ENCODE results near the gene LRFN2. TPM values are rescaled to one million over a fixed set of nuclear protein-coding genes. Genes with fewer than 3 reads are reported as not detected.

LRFN2 gene
- total RNA-seq, 1 experiment from 2014 or later: not detected

DNA sequence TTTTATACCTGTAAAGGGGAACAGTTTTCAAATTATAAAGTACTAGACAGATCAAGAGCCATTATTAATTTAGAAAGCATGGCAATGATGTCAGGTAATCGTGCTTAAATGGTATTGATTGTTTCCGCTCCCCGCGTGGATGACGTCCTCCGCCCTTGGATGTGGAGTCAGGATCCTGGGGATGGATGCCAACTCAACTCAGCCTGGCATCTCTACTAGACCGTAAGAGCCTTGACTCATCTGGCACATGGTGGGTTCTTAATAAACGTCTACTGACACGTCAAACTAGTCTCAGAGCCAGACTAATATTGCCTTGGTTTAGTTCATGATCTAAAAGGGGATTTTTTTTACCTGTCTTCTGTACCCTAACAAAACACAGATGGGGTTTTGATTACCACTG, 80.2 kb downstream of the LRFN2 start:
- Histone ChIP-seq H3K4me3 (ENCODE audit: low read depth, low read length) (no peak overlapping the region), H3K27me3 (replicated peaks; ENCODE audit: control insufficient read depth, insufficient read depth, low read length) (no peaks in the 10 kb centered on the region; the same call in 1 of the 2 replicates), H3K36me3 (ENCODE audit: control insufficient read depth, insufficient read depth, low read length) (no peaks in the 10 kb centered on the region), H3K9me3 (no peaks in the 10 kb centered on the region), H3K4me1 (no peaks in the 10 kb centered on the region)
- DNase-seq: no peak
- intact Hi-C loops (cut with micrococcal nuclease; ENCODE audit: unreplicated experiment): no loop called here
- BruUV-seq (replicated peaks): no TSS peak
- no peak overlapping the region for H3K27ac Mint-ChIP-seq (ENCODE audit: unreplicated experiment)
- TF ChIP-seq, protein P1, sequence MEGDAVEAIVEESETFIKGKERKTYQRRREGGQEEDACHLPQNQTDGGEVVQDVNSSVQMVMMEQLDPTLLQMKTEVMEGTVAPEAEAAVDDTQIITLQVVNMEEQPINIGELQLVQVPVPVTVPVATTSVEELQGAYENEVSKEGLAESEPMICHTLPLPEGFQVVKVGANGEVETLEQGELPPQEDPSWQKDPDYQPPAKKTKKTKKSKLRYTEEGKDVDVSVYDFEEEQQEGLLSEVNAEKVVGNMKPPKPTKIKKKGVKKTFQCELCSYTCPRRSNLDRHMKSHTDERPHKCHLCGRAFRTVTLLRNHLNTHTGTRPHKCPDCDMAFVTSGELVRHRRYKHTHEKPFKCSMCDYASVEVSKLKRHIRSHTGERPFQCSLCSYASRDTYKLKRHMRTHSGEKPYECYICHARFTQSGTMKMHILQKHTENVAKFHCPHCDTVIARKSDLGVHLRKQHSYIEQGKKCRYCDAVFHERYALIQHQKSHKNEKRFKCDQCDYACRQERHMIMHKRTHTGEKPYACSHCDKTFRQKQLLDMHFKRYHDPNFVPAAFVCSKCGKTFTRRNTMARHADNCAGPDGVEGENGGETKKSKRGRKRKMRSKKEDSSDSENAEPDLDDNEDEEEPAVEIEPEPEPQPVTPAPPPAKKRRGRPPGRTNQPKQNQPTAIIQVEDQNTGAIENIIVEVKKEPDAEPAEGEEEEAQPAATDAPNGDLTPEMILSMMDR (IDR thresholded peaks at IDR 0.05; ENCODE audit: insufficient read depth in 1 of 2, low read depth in 1 of 2, low read length in 1 of 2, severe bottlenecking in 1 of 2, unreplicated experiment in 1 of 2): no peak
- peaks cover 23% of the 10 kb centered on the region for H3K27me3 Mint-ChIP-seq (ENCODE audit: insufficient read depth, unreplicated experiment)
- ChIA-PET POLR2A (no interaction called here), CTCF (no interaction called here)
- peaks cover 4% of the 10 kb centered on the region for H3K36me3 Mint-ChIP-seq (ENCODE audit: insufficient read depth, unreplicated experiment)
- H3K9me3 Mint-ChIP-seq (ENCODE audit: unreplicated experiment): no peaks in the 10 kb centered on the region
- no peak overlapping the region for H3K4me3 Mint-ChIP-seq (ENCODE audit: unreplicated experiment)
- no peaks in the 10 kb centered on the region for H3K4me1 Mint-ChIP-seq (ENCODE audit: low read depth, unreplicated experiment)

DNA sequence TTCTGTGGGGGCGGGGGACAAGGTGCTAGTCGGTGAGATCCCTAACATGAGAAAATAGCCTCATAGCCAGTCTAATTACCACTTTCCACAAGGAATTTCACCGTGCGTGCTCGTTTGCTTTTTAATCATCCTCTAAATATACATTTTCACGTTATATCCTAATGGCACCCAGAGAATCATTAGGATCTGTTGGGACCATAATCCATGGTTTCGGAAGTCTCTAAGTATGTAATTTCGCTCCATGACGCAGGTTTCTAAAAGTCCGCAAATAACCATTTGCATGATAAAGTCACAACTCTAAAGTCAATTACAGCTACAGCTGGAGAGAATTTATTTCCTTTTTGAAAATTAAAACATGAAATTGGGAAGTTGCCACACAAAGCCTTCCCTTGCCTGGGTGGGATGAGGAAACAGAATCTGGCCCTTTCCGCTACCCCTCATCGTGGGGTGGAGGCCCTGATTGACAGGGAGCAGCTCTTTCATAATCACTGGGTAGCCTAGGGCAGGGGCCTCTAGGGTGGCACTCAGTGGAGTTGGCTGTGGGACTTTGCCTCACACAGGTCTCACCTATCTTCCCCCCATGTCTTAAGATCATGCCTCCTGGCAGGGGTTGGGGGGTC, 81.9 kb downstream of the LRFN2 start:
- Mint-ChIP-seq H3K4me1 (ENCODE audit: low read depth, unreplicated experiment) (no peaks in the 10 kb centered on the region), H3K9me3 (ENCODE audit: unreplicated experiment) (no peaks in the 10 kb centered on the region), H3K36me3 (ENCODE audit: insufficient read depth, unreplicated experiment) (peaks cover 4% of the 10 kb centered on the region), H3K27ac (ENCODE audit: unreplicated experiment) (no peak overlapping the region), H3K4me3 (ENCODE audit: unreplicated experiment) (no peak overlapping the region), H3K27me3 (ENCODE audit: insufficient read depth, unreplicated experiment) (peaks cover 20% of the 10 kb centered on the region)
- CTCF ChIA-PET: interaction anchor here (0.5 kb wide), 1 partner anchor 714 kb away, joined by 3 read pairs; no protein-coding TSS in a partner anchor
- no TSS peak for BruUV-seq (replicated peaks)
- H3K27me3 ChIP-seq (replicated peaks; ENCODE audit: control insufficient read depth, insufficient read depth, low read length): no peaks in the 10 kb centered on the region; the same call in 1 of the 2 replicates
- H3K4me3 ChIP-seq (ENCODE audit: low read depth, low read length): no peak overlapping the region
- H3K36me3 ChIP-seq (ENCODE audit: control insufficient read depth, insufficient read depth, low read length): no peaks in the 10 kb centered on the region
- TF ChIP-seq, protein P1 (IDR thresholded peaks at IDR 0.05; ENCODE audit: insufficient read depth in 1 of 2, low read depth in 1 of 2, low read length in 1 of 2, severe bottlenecking in 1 of 2, unreplicated experiment in 1 of 2): no peak
- POLR2A ChIA-PET: no interaction called here
- intact Hi-C loops (cut with micrococcal nuclease; ENCODE audit: unreplicated experiment): no loop called here
- no peaks in the 10 kb centered on the region for H3K9me3 ChIP-seq
- no peaks in the 10 kb centered on the region for H3K4me1 ChIP-seq
- DNase-seq: no peak

DNA sequence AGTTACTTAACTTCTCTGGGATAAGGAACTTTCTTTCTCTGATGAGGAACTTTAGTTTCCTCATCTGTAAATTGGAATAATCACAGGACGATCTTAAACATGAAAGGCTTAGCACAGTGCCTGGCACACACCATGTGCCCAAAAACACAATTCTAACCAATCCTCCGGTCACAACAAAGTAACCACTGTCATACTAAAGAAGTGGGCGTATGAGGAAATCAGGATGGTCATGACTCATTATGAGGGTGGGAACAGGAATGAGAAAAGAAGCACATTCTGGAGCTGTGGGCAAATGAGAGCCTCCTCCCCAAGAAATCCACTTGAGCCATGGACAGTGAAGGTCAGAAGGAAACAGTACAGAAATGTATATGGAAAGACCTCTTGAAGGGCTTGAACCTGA, 82.9 kb downstream of the LRFN2 start:
- DNase-seq: no peak
- TF ChIP-seq, protein P1 (IDR thresholded peaks at IDR 0.05; ENCODE audit: insufficient read depth in 1 of 2, low read depth in 1 of 2, low read length in 1 of 2, severe bottlenecking in 1 of 2, unreplicated experiment in 1 of 2): no peak
- intact Hi-C loops (cut with micrococcal nuclease; ENCODE audit: unreplicated experiment): no loop called here
- no peaks in the 10 kb centered on the region for H3K36me3 Mint-ChIP-seq (ENCODE audit: insufficient read depth, unreplicated experiment)
- no TSS peak for BruUV-seq (replicated peaks)
- no peaks in the 10 kb centered on the region; the same call in 1 of the 2 replicates for H3K27me3 ChIP-seq (replicated peaks; ENCODE audit: control insufficient read depth, insufficient read depth, low read length)
- H3K9me3 Mint-ChIP-seq (ENCODE audit: unreplicated experiment): no peaks in the 10 kb centered on the region
- H3K9me3 ChIP-seq: no peaks in the 10 kb centered on the region
- ChIA-PET POLR2A (no interaction called here), CTCF (no interaction called here)
- no peak overlapping the region for H3K4me3 Mint-ChIP-seq (ENCODE audit: unreplicated experiment)
- peaks cover 16% of the 10 kb centered on the region for H3K27me3 Mint-ChIP-seq (ENCODE audit: insufficient read depth, unreplicated experiment)
- no peak overlapping the region for H3K4me3 ChIP-seq (ENCODE audit: low read depth, low read length)
- H3K27ac Mint-ChIP-seq (ENCODE audit: unreplicated experiment): no peak overlapping the region
- no peaks in the 10 kb centered on the region for H3K4me1 ChIP-seq
- no peaks in the 10 kb centered on the region for H3K36me3 ChIP-seq (ENCODE audit: control insufficient read depth, insufficient read depth, low read length)
- H3K4me1 Mint-ChIP-seq (ENCODE audit: low read depth, unreplicated experiment): no peaks in the 10 kb centered on the region

Data from Caco-2 (cell line).